Karpas-422 (cell line): ENCODE data around the gene PARVG. TPM values are rescaled to one million over a fixed set of nuclear protein-coding genes. Genes with fewer than 3 reads are reported as not detected.
A peak's percentile ranks its signal among the peaks of the same experiment; 100 is the strongest.

Source experiments
- DNase-seq: peaks from one replicate; pipeline ENCODE4 v3.0.0-alpha.2; 2015
- H2AFZ ChIP-seq: fragments of 200-600 bp; sonication (generic); 2 replicates; pipeline ENCODE4 v1.6.1; 2014; ENCODE audit warnings: antibody characterized with exemption, low read length, mixed read lengths
- H3K27ac ChIP-seq: fragments of 200-600 bp; sonication (generic); 2 replicates; pipeline ENCODE4 v1.5.1; 2014; ENCODE audit warnings: mild to moderate bottlenecking, low read length, moderate library complexity
- H3K27me3 ChIP-seq: fragments of 200-600 bp; sonication (generic); 2 replicates; pipeline ENCODE4 v1.6.1; 2014; ENCODE audit warnings: low read length, mixed read lengths
- H3K36me3 ChIP-seq: fragments of 200-600 bp; sonication (generic); 2 replicates; pipeline ENCODE4 v1.6.1; 2014; ENCODE audit warnings: low read length, mixed read lengths; ENCODE audit not compliant: insufficient read depth
- H3K4me1 ChIP-seq: fragments of 200-600 bp; sonication (generic); 2 replicates; pipeline ENCODE4 v1.6.1; 2014; ENCODE audit warnings: mild to moderate bottlenecking, low read length, mixed read lengths
- H3K4me2 ChIP-seq: fragments of 200-600 bp; sonication (generic); 2 replicates; pipeline ENCODE4 v1.6.1; 2014; ENCODE audit warnings: low read length, low read depth, mild to moderate bottlenecking; ENCODE audit not compliant: poor library complexity, severe bottlenecking
- H3K4me3 ChIP-seq: fragments of 200-600 bp; sonication (generic); 2 replicates; pipeline ENCODE4 v1.5.1; 2014; ENCODE audit warnings: mild to moderate bottlenecking, antibody characterized with exemption, low read length, mixed read lengths
- H3K79me2 ChIP-seq: fragments of 200-600 bp; sonication (generic); 2 replicates; pipeline ENCODE4 v1.6.1; 2014; ENCODE audit warnings: mild to moderate bottlenecking, low read length, mixed read lengths
- H3K9ac ChIP-seq: fragments of 200-600 bp; sonication (generic); 2 replicates; pipeline ENCODE4 v1.6.0; 2014; ENCODE audit warnings: low read length
- H3K9me2 ChIP-seq: fragments of 200-600 bp; sonication (generic), shearing (Covaris generic); replicated peaks from 2 replicates; pipeline ENCODE4 v1.6.0; 2014; ENCODE audit warnings: mild to moderate bottlenecking, low read length, moderate library complexity; ENCODE audit not compliant: insufficient read depth
- H3K9me3 ChIP-seq: fragments of 300-700, 200-600 bp; sonication (generic); 2 replicates; pipeline ENCODE4 v1.6.1; 2014; ENCODE audit warnings: low read length, mixed read lengths
- H4K20me1 ChIP-seq: fragments of 200-600 bp; sonication (generic); 2 replicates; pipeline ENCODE4 v1.6.1; 2014; ENCODE audit warnings: mild to moderate bottlenecking, antibody characterized with exemption, low read length, low read depth; ENCODE audit not compliant: insufficient read depth
- total RNA-seq: library from RNA; depleted of rRNA; stranded (reverse); fragments of >200 nt; shearing (Covaris generic); gene quantifications from 2 replicates; pipeline ENCODE4 v1.2.3, GENCODE V29; 2014; ENCODE audit warnings: low replicate concordance

The PARVG gene
- total RNA-seq, 1 experiment from 2014 or later = 6.3 TPM

- Histone ChIP-seq H3K36me3 (no peaks in the 10 kb centered on the region), H3K9me2 (no peaks in the 10 kb centered on the region), H4K20me1 (0 out of 2 replicates have a peak, but pooled peaks cover 3% of the 10 kb centered on the region), H3K4me1 (peaks cover 14% of the 10 kb centered on the region), H3K9me3 (no peaks in the 10 kb centered on the region), H3K79me2 (no peaks in the 10 kb centered on the region), H3K27me3 (no peaks in the 10 kb centered on the region), H3K9ac (no peak overlapping the region), H2AFZ (no peak overlapping the region), H3K4me3 (no peak overlapping the region), H3K4me2 (no peak overlapping the region), H3K27ac (no peak overlapping the region)
- no peak for DNase-seq
These were observed 4.8 kb downstream of the PARVG start for GRCh38 chr22:44185237-44186120.

GRCh38 chr22:44186121-44186510 is 5.4 kb downstream of the PARVG start:
- no peak overlapping the region for H3K27ac ChIP-seq
- H3K9me2 ChIP-seq = no peaks in the 10 kb centered on the region
- no peaks in the 10 kb centered on the region for H3K27me3 ChIP-seq
- 0 out of 2 replicates have a peak, but pooled peaks cover 3% of the 10 kb centered on the region for H4K20me1 ChIP-seq
- H3K4me1 ChIP-seq = peaks cover 20% of the 10 kb centered on the region
- no peak overlapping the region for H3K4me3 ChIP-seq
- no peaks in the 10 kb centered on the region for H3K9me3 ChIP-seq
- H2AFZ ChIP-seq = no peak overlapping the region
- no peak for DNase-seq
- no peak overlapping the region for H3K9ac ChIP-seq
- H3K4me2 ChIP-seq = no peak overlapping the region
- no peaks in the 10 kb centered on the region for H3K79me2 ChIP-seq
- H3K36me3 ChIP-seq = no peaks in the 10 kb centered on the region

GRCh38 chr22:44186737-44187136 is 6.0 kb downstream of the PARVG start:
- no peak for DNase-seq
- Histone ChIP-seq H3K4me3 (no peak overlapping the region), H3K9ac (no peak overlapping the region), H3K9me3 (no peaks in the 10 kb centered on the region), H2AFZ (no peak overlapping the region), H3K27ac (no peak overlapping the region), H3K79me2 (no peaks in the 10 kb centered on the region), H3K4me1 (peaks cover 15% of the 10 kb centered on the region), H3K27me3 (no peaks in the 10 kb centered on the region), H3K9me2 (no peaks in the 10 kb centered on the region), H4K20me1 (0 out of 2 replicates have a peak, but pooled peaks cover 3% of the 10 kb centered on the region), H3K4me2 (no peak overlapping the region), H3K36me3 (no peaks in the 10 kb centered on the region)

- no peak overlapping the region for H3K27ac ChIP-seq
- H3K4me1 ChIP-seq = peaks cover 13% of the 10 kb centered on the region
- no peak for DNase-seq
- H3K4me3 ChIP-seq = no peak overlapping the region
- H3K9me3 ChIP-seq = no peaks in the 10 kb centered on the region
- no peaks in the 10 kb centered on the region for H3K27me3 ChIP-seq
- H2AFZ ChIP-seq = no peak overlapping the region
- H4K20me1 ChIP-seq = 0 out of 2 replicates have a peak, but pooled peaks cover 3% of the 10 kb centered on the region
- no peak overlapping the region for H3K4me2 ChIP-seq
- H3K9me2 ChIP-seq = no peaks in the 10 kb centered on the region
- no peaks in the 10 kb centered on the region for H3K79me2 ChIP-seq
- H3K36me3 ChIP-seq = no peaks in the 10 kb centered on the region
- no peak overlapping the region for H3K9ac ChIP-seq
These were observed 7.0 kb downstream of the PARVG start for GRCh38 chr22:44187652-44188230.

- H3K4me2 ChIP-seq = no peak overlapping the region
- 0 out of 2 replicates have a peak, but pooled peaks cover 3% of the 10 kb centered on the region for H4K20me1 ChIP-seq
- no peak overlapping the region for H2AFZ ChIP-seq
- H3K36me3 ChIP-seq = no peaks in the 10 kb centered on the region
- H3K9me2 ChIP-seq = no peaks in the 10 kb centered on the region
- no peaks in the 10 kb centered on the region for H3K27me3 ChIP-seq
- no peaks in the 10 kb centered on the region for H3K79me2 ChIP-seq
- no peak overlapping the region for H3K9ac ChIP-seq
- H3K9me3 ChIP-seq = no peaks in the 10 kb centered on the region
- H3K4me1 ChIP-seq = peaks cover 13% of the 10 kb centered on the region
- H3K4me3 ChIP-seq = no peak overlapping the region
- H3K27ac ChIP-seq = no peak overlapping the region
- DNase-seq = no peak
These were observed 7.6 kb downstream of the PARVG start for GRCh38 chr22:44188316-44188715.

GRCh38 chr22:44188986-44189630 is 8.4 kb downstream of the PARVG start:
- H3K27me3 ChIP-seq = no peaks in the 10 kb centered on the region
- H3K9me3 ChIP-seq = no peaks in the 10 kb centered on the region
- no peak for DNase-seq
- no peak overlapping the region for H3K4me2 ChIP-seq
- no peak overlapping the region for H2AFZ ChIP-seq
- H3K36me3 ChIP-seq = no peaks in the 10 kb centered on the region
- H3K9me2 ChIP-seq = no peaks in the 10 kb centered on the region
- 0 out of 2 replicates have a peak, but pooled peaks cover 3% of the 10 kb centered on the region for H4K20me1 ChIP-seq
- no peak overlapping the region for H3K4me3 ChIP-seq
- H3K27ac ChIP-seq = no peak overlapping the region
- peaks cover 13% of the 10 kb centered on the region for H3K4me1 ChIP-seq
- H3K79me2 ChIP-seq = no peaks in the 10 kb centered on the region
- no peak overlapping the region for H3K9ac ChIP-seq

GRCh38 chr22:44190381-44190976 is 9.8 kb downstream of the PARVG start:
- Histone ChIP-seq H3K4me1 (peaks cover 16% of the 10 kb centered on the region), H3K27me3 (no peaks in the 10 kb centered on the region), H3K36me3 (no peaks in the 10 kb centered on the region), H3K4me2 (no peak overlapping the region), H2AFZ (no peak overlapping the region), H3K4me3 (no peak overlapping the region), H3K27ac (no peak overlapping the region), H3K79me2 (no peaks in the 10 kb centered on the region), H3K9me2 (no peaks in the 10 kb centered on the region), H3K9me3 (no peaks in the 10 kb centered on the region), H4K20me1 (0 out of 2 replicates have a peak, but pooled peaks cover 3% of the 10 kb centered on the region), H3K9ac (no peak overlapping the region)
- DNase-seq = no peak

GRCh38 chr22:44191036-44191454 is 10.3 kb downstream of the PARVG start:
- Histone ChIP-seq H3K9me2 (no peaks in the 10 kb centered on the region), H3K9me3 (no peaks in the 10 kb centered on the region), H3K27ac (no peak overlapping the region), H3K4me3 (no peak overlapping the region), H4K20me1 (0 out of 2 replicates have a peak, but pooled peaks cover 3% of the 10 kb centered on the region), H3K27me3 (no peaks in the 10 kb centered on the region), H3K4me1 (peaks cover 17% of the 10 kb centered on the region), H2AFZ (no peak overlapping the region), H3K4me2 (no peak overlapping the region), H3K79me2 (no peaks in the 10 kb centered on the region), H3K9ac (no peak overlapping the region), H3K36me3 (no peaks in the 10 kb centered on the region)
- peak; percentile 59 for DNase-seq
